GM23338 (cell line): ENCODE measurements around the gene TBX6. TPM values are rescaled to one million over a fixed set of nuclear protein-coding genes. Genes with fewer than 3 reads are reported as not detected.
A peak's percentile ranks its signal among the peaks of the same experiment; 100 is the strongest.

Experiments
- ATAC-seq: fragments of 200-7000 bp; cut with Tn5 transposase; 3 replicates; pipeline ENCODE4 v1.9.1; 2020
- DNase-seq: peaks from one replicate; pipeline ENCODE4 v3.0.0-alpha.2; 2015; ENCODE audit warnings: low spot score
- H2AFZ ChIP-seq: fragments of 200-600 bp; sonication (generic); 2 replicates; pipeline ENCODE4 v1.8.0; 2016; ENCODE audit warnings: antibody characterized with exemption, mild to moderate bottlenecking, moderate library complexity
- H3F3A ChIP-seq: fragments of 200-600 bp; sonication (generic); replicated peaks from 2 replicates; pipeline ENCODE4 v1.8.0; 2017; ENCODE audit warnings: antibody characterized with exemption, mixed run types, low read depth
- H3K27ac ChIP-seq: fragments of 200-600 bp; sonication (generic); 2 replicates; pipeline ENCODE4 v1.6.1; 2016; ENCODE audit warnings: low read depth
- H3K27me3 ChIP-seq: fragments of 200-600 bp; sonication (generic); 2 replicates; pipeline ENCODE4 v1.8.0; 2016; ENCODE audit warnings: mild to moderate bottlenecking, mixed run types, moderate library complexity; ENCODE audit not compliant: insufficient read depth
- H3K36me3 ChIP-seq: fragments of 200-600 bp; sonication (generic); 2 replicates; pipeline ENCODE4 v1.8.0; 2016; ENCODE audit warnings: mild to moderate bottlenecking; ENCODE audit not compliant: insufficient read depth
- H3K4me1 ChIP-seq: fragments of 200-600 bp; sonication (generic); 2 replicates; pipeline ENCODE4 v1.8.0; 2016; ENCODE audit warnings: mild to moderate bottlenecking, moderate library complexity; ENCODE audit not compliant: insufficient read depth
- H3K4me2 ChIP-seq: fragments of 200-600 bp; sonication (generic); 2 replicates; pipeline ENCODE4 v1.7.1; 2017; ENCODE audit warnings: mixed run types
- H3K4me3 ChIP-seq: fragments of 200-600 bp; sonication (generic); 2 replicates; pipeline ENCODE4 v1.6.1; 2016; ENCODE audit warnings: mixed run types
- H3K79me2 ChIP-seq: fragments of 200-600 bp; sonication (generic); replicated peaks from 2 replicates; pipeline ENCODE4 v1.8.0; 2017; ENCODE audit warnings: mild to moderate bottlenecking; ENCODE audit not compliant: insufficient read depth
- H3K9me2 ChIP-seq: fragments of 200-600 bp; sonication (generic); 2 replicates; pipeline ENCODE4 v1.8.0; 2017; ENCODE audit not compliant: insufficient read depth
- H4K20me1 ChIP-seq: fragments of 200-600 bp; sonication (generic); replicated peaks from 2 replicates; pipeline ENCODE4 v1.8.0; 2017; ENCODE audit warnings: mild to moderate bottlenecking; ENCODE audit not compliant: insufficient read depth
- H3K27ac Mint-ChIP-seq: 2 replicates; pipeline ENCODE4 v1.8.0; 2020; ENCODE audit warnings: inconsistent platforms, mild to moderate bottlenecking, moderate library complexity, mixed read lengths
- H3K27me3 Mint-ChIP-seq: 3 replicates; pipeline ENCODE4 v1.8.0; 2022; ENCODE audit warnings: low read depth, mild to moderate bottlenecking, moderate library complexity, mixed read lengths, inconsistent platforms; ENCODE audit not compliant: insufficient read depth, poor library complexity
- H3K36me3 Mint-ChIP-seq: 3 replicates; pipeline ENCODE4 v1.8.0; 2021; ENCODE audit warnings: low read depth, mild to moderate bottlenecking, inconsistent platforms, moderate library complexity, mixed read lengths
- H3K4me1 Mint-ChIP-seq: 3 replicates; pipeline ENCODE4 v1.8.0; 2020; ENCODE audit warnings: mild to moderate bottlenecking, inconsistent platforms, mixed read lengths
- H3K4me3 Mint-ChIP-seq: 3 replicates; pipeline ENCODE4 v1.8.0; 2021; ENCODE audit warnings: moderate library complexity, mild to moderate bottlenecking, inconsistent platforms, mixed read lengths
- H3K9me3 Mint-ChIP-seq: 3 replicates; pipeline ENCODE4 v1.8.0; 2020; ENCODE audit warnings: moderate library complexity, mild to moderate bottlenecking, inconsistent platforms, mixed read lengths
- CREB1 ChIP-seq: fragments of 250-450 bp; sonication (Bioruptor Pico); IDR thresholded peaks from 2 replicates; pipeline ENCODE4 v1.5.0; 2020; ENCODE audit warnings: low read depth, mild to moderate bottlenecking, moderate library complexity
- CTCF ChIP-seq, 2 experiments: fragments of 200-600 bp in 1 of 2; sonication (generic) in 1 of 2; conservative IDR thresholded peaks; 2 replicates each; pipeline versions ENCODE4 v1.5.1 to v1.6.1; 2016 to 2017; ENCODE audit warnings: antibody characterized with exemption in 2 of 2, low read depth in 2 of 2, mild to moderate bottlenecking in 2 of 2, moderate library complexity in 1 of 2
- ETS1 ChIP-seq: IDR thresholded peaks from 2 replicates; pipeline ENCODE4 v1.6.1; 2016; ENCODE audit warnings: antibody characterized with exemption
- EZH2phosphoT487 ChIP-seq: fragments of 200-600 bp; sonication (generic); IDR thresholded peaks from one replicate; pipeline ENCODE4 v1.8.1; 2018; ENCODE audit warnings: antibody characterized with exemption; ENCODE audit not compliant: unreplicated experiment
- POLR2AphosphoS5 ChIP-seq: IDR thresholded peaks from 2 replicates; pipeline ENCODE4 v1.6.1; 2016; ENCODE audit warnings: antibody characterized with exemption, low read depth
- REST ChIP-seq: IDR thresholded peaks from one replicate; pipeline ENCODE4 v1.6.1; 2018; ENCODE audit warnings: antibody characterized with exemption; ENCODE audit not compliant: unreplicated experiment
- ZNF114 ChIP-seq: fragments of 250-450 bp; sonication (Bioruptor Pico); IDR thresholded peaks from 2 replicates; pipeline ENCODE4 v1.5.0; 2020; ENCODE audit warnings: mild to moderate bottlenecking, moderate library complexity
- ZNF331 ChIP-seq: fragments of 250-450 bp; sonication (Bioruptor Pico); IDR thresholded peaks from 2 replicates; pipeline ENCODE4 v1.5.0; 2020; ENCODE audit warnings: low read depth, mild to moderate bottlenecking, moderate library complexity
- ZNF462 ChIP-seq: fragments of 250-450 bp; sonication (Bioruptor Pico); IDR thresholded peaks from 2 replicates; pipeline ENCODE4 v1.5.0; 2020; ENCODE audit warnings: mild to moderate bottlenecking, moderate library complexity
- polyA plus RNA-seq: library from polyadenylated mRNA; unstranded; fragments of >200 nt; fragmentation: Nextera tagmentation; extraction: Ambion mirVana; gene quantifications from 2 replicates; pipeline ENCODE4 v1.2.1, GENCODE V29; 2016
- total RNA-seq: library from RNA; depleted of rRNA; stranded (reverse); fragments of >200 nt; shearing (Covaris generic); gene quantifications from 2 replicates; pipeline ENCODE4 v1.2.3, GENCODE V29; 2014

TBX6 gene
- total and polyA plus RNA-seq, 2 experiments from 2014 or later: 1.1 to 2.4 TPM

- TF ChIP-seq ZNF462 (CRISPR knock-in tag) (no peak), ZNF331 (CRISPR knock-in tag) (no peak), ETS1 (no peak)
Observed at GRCh38 chr16:30113711-30114333, 22.1 kb upstream of the TBX6 start (continued).

GRCh38 chr16:30113031-30113710 lies 21.4 kb upstream of the TBX6 start, which contains the start of gene GDPD3:
TSS of gene GDPD3 (minus strand) at chr16:30113537. CDS start at chr16:30113478, 59 bp downstream.
- Histone ChIP-seq H3K9me2 (no peaks in the 10 kb centered on the region), H4K20me1 (no peaks in the 10 kb centered on the region), H2AFZ (no peak within 1 kb of the TSS), H3F3A (no peaks in the 10 kb centered on the region; the same call in 1 of the 2 replicates), H3K27me3 (no peaks in the 10 kb centered on the region), H3K4me1 (peaks cover 4% of the 10 kb centered on the region), H3K79me2 (no peaks in the 10 kb centered on the region), H3K36me3 (no peaks in the 10 kb centered on the region), H3K4me2 (0 out of 2 replicates have a peak within 1 kb of the TSS, but pooled peaks have one; percentile 26), H3K27ac (no peak within 1 kb of the TSS), H3K4me3 (no peak within 1 kb of the TSS)
- ATAC-seq (peak; percentile 14), DNase-seq (no peak)
- no peaks in the 10 kb centered on the region for H3K9me3 Mint-ChIP-seq
- H3K27me3 Mint-ChIP-seq: peaks cover 5% of the 10 kb centered on the region
- peaks cover 9% of the 10 kb centered on the region for H3K4me1 Mint-ChIP-seq
- no peak within 1 kb of the TSS; the same call in none of the 2 replicates for H3K27ac Mint-ChIP-seq
- no peaks in the 10 kb centered on the region; the same call in 2 of the 3 replicates for H3K36me3 Mint-ChIP-seq
- no peak within 1 kb of the TSS for H3K4me3 Mint-ChIP-seq
- no peak for TF ChIP-seq ETS1
- TF ChIP-seq CREB1 (CRISPR knock-in tag): no peak
- TF ChIP-seq POLR2AphosphoS5: no peak
- TF ChIP-seq ZNF114 (CRISPR knock-in tag): no peak
- no peak for TF ChIP-seq REST
- TF ChIP-seq EZH2phosphoT487: no peak
- TF ChIP-seq CTCF (conservative IDR thresholded peaks at IDR 0.05; ENCODE audit: low read depth in 2 of 2): no peak
